Subcutaneous abdominal adipose tissue (tissue), 5 donors: ENCODE data around the gene SPAG9.

Experiments used
- H3K27ac ChIP-seq: one replicate; pipeline ENCODE4 v1.7.0; 2013; ENCODE audit warnings: low read depth, mild to moderate bottlenecking, inconsistent platforms, low read length, moderate library complexity
- H3K27me3 ChIP-seq, 5 donors: one replicate each; pipeline ENCODE4 v1.7.0; 2013; ENCODE audit warnings: low read length in 5 of 5, inconsistent platforms in 1 of 5; ENCODE audit not compliant: control insufficient read depth in 5 of 5, insufficient read depth in 4 of 5
- H3K36me3 ChIP-seq, 5 donors: one replicate each; pipeline ENCODE4 v1.7.0; 2013; ENCODE audit warnings: low read length in 5 of 5; ENCODE audit not compliant: control insufficient read depth in 5 of 5, insufficient read depth in 5 of 5
- H3K4me1 ChIP-seq, 5 donors: one replicate each; pipeline ENCODE4 v1.7.0; 2013; ENCODE audit warnings: low read length in 5 of 5, mild to moderate bottlenecking in 3 of 5, moderate library complexity in 1 of 5; ENCODE audit not compliant: control insufficient read depth in 5 of 5, insufficient read depth in 5 of 5
- H3K4me3 ChIP-seq, 5 donors: one replicate each; pipeline ENCODE4 v1.7.0; 2013; ENCODE audit warnings: low read length in 5 of 5, low read depth in 1 of 5
- H3K9ac ChIP-seq, 5 donors: one replicate each; pipeline ENCODE4 v1.7.0; 2013; ENCODE audit warnings: low read length in 5 of 5, mild to moderate bottlenecking in 4 of 5, moderate library complexity in 3 of 5
- H3K9me3 ChIP-seq, 5 donors: one replicate each; pipeline ENCODE4 v1.7.0; 2013; ENCODE audit warnings: low read length in 5 of 5; ENCODE audit not compliant: control insufficient read depth in 5 of 5
- donor health status: healthy.
- donor health status: healthy.
- donor health status: healthy.
- donor health status: healthy.
- donor health status: healthy.

The SPAG9 gene

GRCh38 chr17:51046046-51046445, 74.6 kb downstream of the SPAG9 start:
- Histone ChIP-seq H3K9ac (no peak overlapping the region), H3K4me3 (peak overlapping the region in 3 of 5 donors; percentile 42 to 49 (median 47))

DNA sequence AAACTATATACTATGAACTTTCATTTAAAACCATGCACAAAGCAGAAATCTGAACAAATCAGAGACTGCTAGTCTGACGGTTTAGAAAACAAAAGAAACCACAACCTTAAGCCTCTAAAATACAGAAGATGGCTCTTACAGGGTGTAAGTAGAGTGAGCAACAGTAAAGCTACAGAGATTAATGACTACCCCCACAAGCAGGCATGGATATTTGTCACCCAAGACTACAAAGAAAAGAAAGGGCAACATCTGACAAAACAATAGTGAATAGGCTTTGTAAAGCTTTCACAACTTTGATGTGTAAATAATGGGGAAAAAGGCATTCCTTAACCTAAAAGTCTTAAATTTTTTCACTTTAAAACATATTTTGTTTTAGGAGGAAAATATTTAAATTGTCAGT, 75.0 kb downstream of the SPAG9 start:
- no peak overlapping the region for H3K4me3 ChIP-seq
- H3K27ac ChIP-seq, result no peak overlapping the region
- H3K9ac ChIP-seq, result no peak overlapping the region

More at GRCh38 chr17:51046046-51046445, 74.6 kb downstream of the SPAG9 start:
- H3K9me3 ChIP-seq, result no peaks in the 10 kb centered on the region
- H3K36me3 ChIP-seq, result peaks cover 0 to 4% (median 3%) of the 10 kb centered on the region in 5 donors
- no peak overlapping the region for H3K27ac ChIP-seq
- no peaks in the 10 kb centered on the region for H3K27me3 ChIP-seq
- H3K4me1 ChIP-seq, result peaks cover 0 to 16% (median 10%) of the 10 kb centered on the region in 5 donors

GRCh38 chr17:51044976-51045375, 75.7 kb downstream of the SPAG9 start:
- Histone ChIP-seq H3K4me3 (no peak overlapping the region), H3K36me3 (peaks cover 0 to 10% (median 3%) of the 10 kb centered on the region in 5 donors), H3K27me3 (no peaks in the 10 kb centered on the region), H3K27ac (no peak overlapping the region), H3K9ac (no peak overlapping the region), H3K9me3 (no peaks in the 10 kb centered on the region), H3K4me1 (peaks cover 0 to 16% (median 10%) of the 10 kb centered on the region in 5 donors)

More for the DNA sequence above, 75.0 kb downstream of the SPAG9 start:
- no peaks in the 10 kb centered on the region for H3K9me3 ChIP-seq
- peaks cover 0 to 16% (median 10%) of the 10 kb centered on the region in 5 donors for H3K4me1 ChIP-seq
- H3K27me3 ChIP-seq, result no peaks in the 10 kb centered on the region
- H3K36me3 ChIP-seq, result peaks cover 0 to 6% (median 3%) of the 10 kb centered on the region in 5 donors

DNA sequence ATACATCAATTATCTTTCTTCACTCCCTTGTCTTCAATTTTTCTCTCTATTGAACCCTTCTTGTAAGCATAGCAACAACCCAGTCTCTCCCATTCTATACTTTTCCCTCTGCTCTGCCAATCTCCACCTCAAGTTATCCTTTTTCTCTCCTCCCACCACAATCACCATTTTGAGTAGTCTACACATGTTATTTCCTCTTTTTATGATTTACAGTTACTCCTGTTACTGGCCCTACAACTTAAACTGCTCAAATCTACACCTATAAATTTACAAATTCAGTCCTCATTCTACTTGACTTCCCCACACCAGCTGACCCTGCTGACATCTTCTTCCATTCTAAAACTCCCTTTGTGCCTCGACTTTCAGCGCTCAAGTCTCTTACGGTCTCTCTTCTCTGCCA, 84.6 kb downstream of the SPAG9 start:
- H3K27ac ChIP-seq, result no peak overlapping the region
- no peak overlapping the region for H3K9ac ChIP-seq
- peaks cover 0 to 5% (median 0%) of the 10 kb centered on the region in 5 donors for H3K4me1 ChIP-seq
- H3K27me3 ChIP-seq, result no peaks in the 10 kb centered on the region
- H3K36me3 ChIP-seq, result peaks cover 6 to 27% (median 16%) of the 10 kb centered on the region in 5 donors
- no peak overlapping the region for H3K4me3 ChIP-seq
- no peaks in the 10 kb centered on the region for H3K9me3 ChIP-seq

GRCh38 chr17:51035431-51035830, 85.2 kb downstream of the SPAG9 start:
- Histone ChIP-seq H3K36me3 (peaks cover 6 to 27% (median 13%) of the 10 kb centered on the region in 5 donors), H3K9ac (no peak overlapping the region), H3K9me3 (no peaks in the 10 kb centered on the region), H3K4me3 (no peak overlapping the region), H3K27ac (no peak overlapping the region), H3K4me1 (peaks cover 0 to 5% (median under 1%) of the 10 kb centered on the region in 5 donors), H3K27me3 (no peaks in the 10 kb centered on the region)

GRCh38 chr17:51034800-51035199, 85.9 kb downstream of the SPAG9 start:
- no peak overlapping the region for H3K9ac ChIP-seq
- H3K27me3 ChIP-seq, result no peaks in the 10 kb centered on the region
- no peaks in the 10 kb centered on the region for H3K9me3 ChIP-seq
- H3K4me1 ChIP-seq, result peaks cover 2 to 10% (median 6%) of the 10 kb centered on the region in 5 donors
- no peak overlapping the region for H3K4me3 ChIP-seq
- no peak overlapping the region for H3K27ac ChIP-seq
- H3K36me3 ChIP-seq, result peaks cover 6 to 24% (median 10%) of the 10 kb centered on the region in 5 donors

- no peak overlapping the region for H3K27ac ChIP-seq
- no peak overlapping the region for H3K9ac ChIP-seq
- H3K9me3 ChIP-seq, result no peaks in the 10 kb centered on the region
- peaks cover under 1 to 12% (median 3%) of the 10 kb centered on the region in 5 donors for H3K36me3 ChIP-seq
- no peak overlapping the region for H3K4me3 ChIP-seq
- H3K4me1 ChIP-seq, result peaks cover 2 to 17% (median 12%) of the 10 kb centered on the region in 5 donors
- H3K27me3 ChIP-seq, result no peaks in the 10 kb centered on the region
These were observed 87.8 kb downstream of the SPAG9 start for GRCh38 chr17:51032850-51033249.

DNA sequence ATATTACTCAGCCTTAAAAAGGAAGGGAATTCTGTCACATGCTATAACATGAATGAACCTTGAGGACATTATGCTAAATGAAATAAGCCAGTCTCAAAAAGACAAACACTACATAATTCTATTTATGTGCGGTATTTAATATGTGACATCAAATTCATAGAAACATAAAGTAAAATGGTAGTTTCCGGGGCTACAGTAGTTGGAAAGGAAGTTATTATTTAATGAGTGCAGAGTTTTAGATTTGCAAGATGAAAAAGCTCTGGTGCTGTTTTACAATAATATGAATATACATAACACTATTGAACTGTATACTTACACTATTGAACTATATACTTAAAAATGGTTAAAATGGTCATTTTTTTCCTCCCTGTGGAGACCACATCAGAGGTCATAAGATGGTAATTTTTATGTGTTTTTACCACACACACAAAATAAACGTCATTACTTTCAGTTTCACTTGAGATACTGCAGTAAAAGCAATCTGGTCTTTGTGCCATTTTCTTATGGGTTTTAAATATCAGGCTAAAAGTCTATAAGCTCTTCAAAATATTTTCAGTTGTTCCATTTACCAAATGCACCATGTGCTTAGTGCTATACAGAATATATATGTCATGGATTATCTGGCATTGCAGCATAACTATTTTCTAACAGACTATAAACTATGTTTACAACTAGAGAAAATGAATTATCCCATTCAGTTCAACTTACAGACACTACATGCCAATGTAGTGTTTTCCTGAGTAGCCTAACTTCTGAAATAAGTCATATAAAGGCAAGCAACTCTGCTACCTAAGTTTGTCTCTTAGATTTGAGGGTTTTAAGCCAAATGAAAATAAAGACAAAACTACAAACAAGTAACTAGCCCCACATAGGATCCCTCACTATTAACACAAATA, 90.9 kb downstream of the SPAG9 start:
- H3K36me3 ChIP-seq, result peaks cover 0 to 4% (median 1%) of the 10 kb centered on the region in 5 donors
- peak overlapping the region; percentile 33 for H3K27ac ChIP-seq
- H3K4me3 ChIP-seq, result peak overlapping the region in 3 of 5 donors; percentile 36 to 46 (median 46)
- no peaks in the 10 kb centered on the region for H3K9me3 ChIP-seq
- H3K27me3 ChIP-seq, result no peaks in the 10 kb centered on the region
- H3K4me1 ChIP-seq, result peaks cover 0 to 13% (median 11%) of the 10 kb centered on the region in 5 donors
- H3K9ac ChIP-seq, result peak overlapping the region in 2 of 5 donors; percentile 35 to 38

DNA sequence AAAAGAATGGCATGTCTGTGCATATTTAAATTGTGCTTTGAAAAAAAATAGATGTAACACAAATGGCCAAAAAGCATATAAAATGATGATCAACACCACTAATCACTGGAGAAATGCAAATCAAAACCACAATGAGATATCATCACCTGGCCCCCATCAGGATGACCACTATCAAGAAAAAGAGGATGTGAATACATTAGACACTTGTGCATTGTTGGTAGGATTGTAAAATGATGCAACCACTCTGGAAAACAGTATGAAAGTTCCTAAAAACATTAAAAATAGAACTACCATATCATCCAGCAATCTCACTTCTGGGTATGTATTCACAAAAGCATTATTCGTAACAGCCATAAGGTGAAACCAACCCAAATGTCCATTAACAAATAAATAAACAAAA, 91.5 kb downstream of the SPAG9 start:
- no peaks in the 10 kb centered on the region for H3K27me3 ChIP-seq
- peak overlapping the region; percentile 33 for H3K27ac ChIP-seq
- no peak overlapping the region for H3K9ac ChIP-seq
- H3K4me1 ChIP-seq, result peaks cover 0 to 13% (median 11%) of the 10 kb centered on the region in 5 donors
- H3K36me3 ChIP-seq, result peaks cover 0 to 2% (median 0%) of the 10 kb centered on the region in 5 donors
- H3K4me3 ChIP-seq, result no peak overlapping the region
- no peaks in the 10 kb centered on the region for H3K9me3 ChIP-seq
